Measurements from ENCODE around the gene S1PR3. TPM values are rescaled to one million over a fixed set of nuclear protein-coding genes. Genes with fewer than 3 reads are reported as not detected.

The S1PR3 gene
- total RNA-seq, 2 donors from 2014 or later, result not detected

DNA sequence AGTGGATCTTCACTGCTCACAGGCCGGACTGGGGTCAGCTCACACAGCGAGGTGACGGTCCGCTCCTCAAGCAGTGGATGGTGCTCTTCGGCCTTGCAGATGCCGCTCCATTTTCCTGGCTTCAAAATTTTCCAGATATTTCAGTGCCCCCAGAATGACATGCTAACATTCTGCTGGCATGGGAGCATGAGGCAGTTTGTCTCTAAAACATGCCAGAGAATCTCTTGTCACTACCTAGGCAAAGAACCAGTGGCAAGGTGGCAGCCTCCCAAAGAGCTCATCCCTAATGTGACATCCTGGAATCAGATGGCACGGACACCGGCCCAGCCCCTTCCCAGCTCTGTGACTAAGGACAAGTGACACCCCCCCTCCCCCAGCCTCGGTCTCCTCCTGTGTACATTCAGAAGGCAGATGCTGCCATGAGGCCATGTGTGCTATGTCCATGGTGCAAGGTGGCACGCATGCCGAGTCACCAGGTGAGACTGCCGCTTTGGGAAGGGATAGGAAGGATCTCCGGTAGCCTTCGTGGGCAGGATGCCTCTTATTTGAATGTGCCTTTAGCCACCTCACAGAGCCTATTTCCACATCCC, 2.7 kb downstream of the S1PR3 start:
- ATAC-seq (replicated peaks), result no peak
- H3K4me1 Mint-ChIP-seq, result peaks cover 7% of the 10 kb centered on the region
- no peak overlapping the region for H3K27ac Mint-ChIP-seq
- H3K4me3 Mint-ChIP-seq, result no peak overlapping the region
- no peaks in the 10 kb centered on the region for H3K36me3 Mint-ChIP-seq (ENCODE audit: low read depth)
- H3K9me3 Mint-ChIP-seq, result no peaks in the 10 kb centered on the region
- peaks cover 48% of the 10 kb centered on the region for H3K27me3 Mint-ChIP-seq

- ATAC-seq (replicated peaks), result no peak
- no peak overlapping the region for H3K27ac Mint-ChIP-seq
- H3K36me3 Mint-ChIP-seq (ENCODE audit: low read depth), result no peaks in the 10 kb centered on the region
- no peak overlapping the region for H3K4me3 Mint-ChIP-seq
- H3K4me1 Mint-ChIP-seq, result peaks cover under 1% of the 10 kb centered on the region
- peaks cover 41% of the 10 kb centered on the region for H3K27me3 Mint-ChIP-seq
- no peaks in the 10 kb centered on the region for H3K9me3 Mint-ChIP-seq
Observed at GRCh38 chr9:88994469-88995199, 3.4 kb downstream of the S1PR3 start.

DNA sequence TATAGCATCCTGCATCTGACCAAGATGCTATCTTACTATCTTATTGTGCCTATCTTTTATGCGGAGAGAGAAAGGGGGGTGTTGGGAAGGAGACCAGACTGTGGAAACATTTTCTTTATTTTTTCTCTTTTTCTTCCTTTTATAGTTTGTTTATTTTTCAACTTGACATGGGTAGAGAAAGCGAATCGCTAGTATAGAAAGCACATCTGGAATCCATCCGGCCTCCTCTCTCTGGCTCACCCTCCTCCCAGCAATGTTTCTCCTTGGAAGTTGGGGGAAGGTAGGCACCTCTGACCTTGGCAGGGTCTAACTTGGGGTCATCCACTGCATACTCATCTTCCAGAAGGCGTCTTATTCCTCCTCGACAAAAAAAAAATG, 3.9 kb downstream of the S1PR3 start:
- Mint-ChIP-seq H3K27ac (no peak overlapping the region), H3K4me3 (no peak overlapping the region), H3K9me3 (no peaks in the 10 kb centered on the region), H3K27me3 (peaks cover 39% of the 10 kb centered on the region), H3K36me3 (ENCODE audit: low read depth) (no peaks in the 10 kb centered on the region), H3K4me1 (no peaks in the 10 kb centered on the region)
- ATAC-seq (replicated peaks), result no peak

- H3K36me3 Mint-ChIP-seq (ENCODE audit: low read depth), result no peaks in the 10 kb centered on the region
Observed at GRCh38 chr9:88995627-88996026, 4.4 kb downstream of the S1PR3 start.

GRCh38 chr9:88996046-88996920, 5.0 kb downstream of the S1PR3 start:
- Mint-ChIP-seq H3K4me1 (no peaks in the 10 kb centered on the region), H3K4me3 (no peak overlapping the region)

More at GRCh38 chr9:88995627-88996026, 4.4 kb downstream of the S1PR3 start:
- Mint-ChIP-seq H3K4me3 (no peak overlapping the region), H3K27me3 (peaks cover 35% of the 10 kb centered on the region), H3K9me3 (no peaks in the 10 kb centered on the region), H3K4me1 (no peaks in the 10 kb centered on the region), H3K27ac (no peak overlapping the region)
- ATAC-seq (replicated peaks), result no peak

GRCh38 chr9:88996921-88997235, 5.6 kb downstream of the S1PR3 start:
- Mint-ChIP-seq H3K27me3 (peaks cover 37% of the 10 kb centered on the region), H3K36me3 (ENCODE audit: low read depth) (no peaks in the 10 kb centered on the region), H3K4me1 (no peaks in the 10 kb centered on the region), H3K9me3 (no peaks in the 10 kb centered on the region), H3K4me3 (no peak overlapping the region), H3K27ac (no peak overlapping the region)
- ATAC-seq (replicated peaks), result no peak

More at GRCh38 chr9:88996046-88996920, 5.0 kb downstream of the S1PR3 start:
- no peak for ATAC-seq (replicated peaks)
- Mint-ChIP-seq H3K27ac (no peak overlapping the region), H3K36me3 (ENCODE audit: low read depth) (no peaks in the 10 kb centered on the region), H3K9me3 (no peaks in the 10 kb centered on the region), H3K27me3 (peaks cover 35% of the 10 kb centered on the region)

GRCh38 chr9:88997646-88998045, 6.4 kb downstream of the S1PR3 start:
- Mint-ChIP-seq H3K27ac (no peak overlapping the region), H3K4me1 (no peaks in the 10 kb centered on the region), H3K27me3 (peaks cover 32% of the 10 kb centered on the region), H3K9me3 (no peaks in the 10 kb centered on the region), H3K4me3 (no peak overlapping the region), H3K36me3 (ENCODE audit: low read depth) (no peaks in the 10 kb centered on the region)
- no peak for ATAC-seq (replicated peaks)

GRCh38 chr9:88998503-88998902, 7.2 kb downstream of the S1PR3 start:
- H3K27me3 Mint-ChIP-seq, result peaks cover 32% of the 10 kb centered on the region
- H3K4me1 Mint-ChIP-seq, result no peaks in the 10 kb centered on the region

DNA sequence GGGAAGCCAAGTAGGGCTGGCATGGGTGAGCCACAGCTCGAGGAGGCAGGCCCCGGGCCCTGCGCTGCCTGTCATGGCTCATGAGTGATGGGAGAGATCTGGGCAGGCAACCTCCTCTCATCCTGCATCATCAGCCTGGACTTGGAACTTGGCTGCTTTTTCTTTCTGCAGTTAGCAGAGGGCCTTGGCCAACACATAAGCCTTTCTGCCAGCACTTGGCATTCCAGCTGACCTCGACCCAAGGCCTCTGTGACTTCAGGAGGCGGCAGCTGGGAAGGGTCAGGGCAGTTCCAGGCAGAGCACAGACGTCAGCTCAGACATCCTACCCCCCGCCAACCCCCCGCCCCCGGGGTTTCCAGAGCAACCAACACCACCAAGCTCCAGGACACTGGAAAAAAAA, 7.6 kb downstream of the S1PR3 start:
- no peak overlapping the region for H3K27ac Mint-ChIP-seq
- peaks cover 28% of the 10 kb centered on the region for H3K27me3 Mint-ChIP-seq
- no peak overlapping the region for H3K4me3 Mint-ChIP-seq
- no peak for ATAC-seq (replicated peaks)
- no peaks in the 10 kb centered on the region for H3K4me1 Mint-ChIP-seq
- H3K36me3 Mint-ChIP-seq (ENCODE audit: low read depth), result no peaks in the 10 kb centered on the region
- no peaks in the 10 kb centered on the region for H3K9me3 Mint-ChIP-seq

More at GRCh38 chr9:88998503-88998902, 7.2 kb downstream of the S1PR3 start:
- ATAC-seq (replicated peaks), result no peak
- Mint-ChIP-seq H3K36me3 (ENCODE audit: low read depth) (no peaks in the 10 kb centered on the region), H3K9me3 (no peaks in the 10 kb centered on the region), H3K27ac (no peak overlapping the region), H3K4me3 (no peak overlapping the region)

GRCh38 chr9:89000371-89000781, 9.1 kb downstream of the S1PR3 start:
- Mint-ChIP-seq H3K9me3 (no peaks in the 10 kb centered on the region), H3K27me3 (peaks cover 14% of the 10 kb centered on the region), H3K4me1 (no peaks in the 10 kb centered on the region), H3K4me3 (no peak overlapping the region), H3K27ac (no peak overlapping the region), H3K36me3 (ENCODE audit: low read depth) (no peaks in the 10 kb centered on the region)
- ATAC-seq (replicated peaks), result no peak

DNA sequence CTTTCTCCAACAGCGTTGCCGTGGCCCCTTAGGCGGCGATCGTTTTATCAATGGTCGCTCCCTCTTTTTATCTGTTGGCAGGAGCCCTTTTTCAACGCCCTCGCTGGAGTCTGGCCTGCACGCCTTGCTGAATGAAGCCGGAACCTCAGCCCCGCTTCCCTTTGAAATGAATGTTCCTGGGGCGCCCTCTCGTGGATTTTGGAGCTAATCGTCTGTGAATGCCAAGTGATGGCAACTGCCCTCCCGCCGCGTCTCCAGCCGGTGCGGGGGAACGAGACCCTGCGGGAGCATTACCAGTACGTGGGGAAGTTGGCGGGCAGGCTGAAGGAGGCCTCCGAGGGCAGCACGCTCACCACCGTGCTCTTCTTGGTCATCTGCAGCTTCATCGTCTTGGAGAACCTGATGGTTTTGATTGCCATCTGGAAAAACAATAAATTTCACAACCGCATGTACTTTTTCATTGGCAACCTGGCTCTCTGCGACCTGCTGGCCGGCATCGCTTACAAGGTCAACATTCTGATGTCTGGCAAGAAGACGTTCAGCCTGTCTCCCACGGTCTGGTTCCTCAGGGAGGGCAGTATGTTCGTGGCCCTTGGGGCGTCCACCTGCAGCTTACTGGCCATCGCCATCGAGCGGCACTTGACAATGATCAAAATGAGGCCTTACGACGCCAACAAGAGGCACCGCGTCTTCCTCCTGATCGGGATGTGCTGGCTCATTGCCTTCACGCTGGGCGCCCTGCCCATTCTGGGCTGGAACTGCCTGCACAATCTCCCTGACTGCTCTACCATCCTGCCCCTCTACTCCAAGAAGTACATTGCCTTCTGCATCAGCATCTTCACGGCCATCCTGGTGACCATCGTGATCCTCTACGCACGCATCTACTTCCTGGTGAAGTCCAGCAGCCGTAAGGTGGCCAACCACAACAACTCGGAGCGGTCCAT, 10.0 kb downstream of the S1PR3 start:
- no peaks in the 10 kb centered on the region for H3K4me1 Mint-ChIP-seq
- H3K27me3 Mint-ChIP-seq, result peaks cover 18% of the 10 kb centered on the region
- peak; percentile 34 for ATAC-seq (replicated peaks)
- H3K27ac Mint-ChIP-seq, result no peak overlapping the region
- no peak overlapping the region for H3K4me3 Mint-ChIP-seq
- no peaks in the 10 kb centered on the region for H3K9me3 Mint-ChIP-seq
- H3K36me3 Mint-ChIP-seq (ENCODE audit: low read depth), result no peaks in the 10 kb centered on the region

- Mint-ChIP-seq H3K27ac (no peak overlapping the region), H3K4me3 (no peak overlapping the region), H3K4me1 (no peaks in the 10 kb centered on the region), H3K36me3 (ENCODE audit: low read depth) (no peaks in the 10 kb centered on the region), H3K27me3 (peaks cover 18% of the 10 kb centered on the region), H3K9me3 (no peaks in the 10 kb centered on the region)
- ATAC-seq (replicated peaks), result no peak
Observed at GRCh38 chr9:89001917-89002540, 10.8 kb downstream of the S1PR3 start.

GRCh38 chr9:89002987-89003386, 11.7 kb downstream of the S1PR3 start:
- H3K27me3 Mint-ChIP-seq, result peaks cover 24% of the 10 kb centered on the region
- no peaks in the 10 kb centered on the region for H3K4me1 Mint-ChIP-seq
- H3K36me3 Mint-ChIP-seq (ENCODE audit: low read depth), result no peaks in the 10 kb centered on the region
- ATAC-seq (replicated peaks), result no peak
- H3K4me3 Mint-ChIP-seq, result no peak overlapping the region
- H3K9me3 Mint-ChIP-seq, result no peaks in the 10 kb centered on the region
- no peak overlapping the region for H3K27ac Mint-ChIP-seq

DNA sequence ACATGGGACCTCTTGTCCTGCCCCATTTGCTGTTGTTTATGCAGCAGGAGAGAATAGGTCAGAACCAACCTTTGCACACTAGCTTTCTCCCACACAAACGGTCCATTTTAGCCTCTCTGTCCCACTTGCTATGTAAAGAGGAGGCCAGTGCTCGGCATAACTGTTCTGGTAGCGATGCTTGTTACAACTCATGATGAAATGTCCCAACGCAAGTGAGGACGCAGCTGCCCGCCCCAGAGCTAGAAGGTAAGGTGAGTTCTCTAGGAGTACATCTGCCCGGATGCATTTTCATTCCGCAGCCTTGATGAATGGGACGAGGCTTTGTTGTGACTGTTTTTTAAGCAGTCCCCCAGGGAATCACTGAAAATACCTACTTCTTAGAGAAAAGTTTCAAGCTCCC, 14.1 kb downstream of the S1PR3 start:
- Mint-ChIP-seq H3K27ac (no peak overlapping the region), H3K9me3 (no peaks in the 10 kb centered on the region), H3K27me3 (peaks cover 24% of the 10 kb centered on the region), H3K4me1 (no peaks in the 10 kb centered on the region), H3K4me3 (no peak overlapping the region), H3K36me3 (ENCODE audit: low read depth) (no peaks in the 10 kb centered on the region)
- no peak for ATAC-seq (replicated peaks)

Measured in activated T-helper 17 cell treated with anti-CD3 and anti-CD28 coated beads, Interleukin-2, amount 50 U/mL, for 72 hours (primary cell).